BJ (cell line): Measurements from ENCODE around the gene APOO. TPM values are rescaled to one million over a fixed set of nuclear protein-coding genes. Genes with fewer than 3 reads are reported as not detected.
A peak's percentile ranks its signal among the peaks of the same experiment; 100 is the strongest.

Source experiments
- CTCF ChIA-PET: fragments of 350-600 bp; formaldehyde crosslinking; extraction: SDS; loops from one replicate; lab custom pipeline; 2021; ENCODE audit warnings: antibody characterized with exemption, inconsistent platforms; lab: Yijun Ruan, JAX
- POLR2A ChIA-PET: fragments of 300-600 bp; sonication (Branson Sonifier 250); formaldehyde crosslinking; extraction: SDS; loops from one replicate; lab custom pipeline; 2021; ENCODE audit warnings: antibody characterized with exemption; lab: Charles Lee
- DNase-seq: peaks from one replicate; pipeline ENCODE4 v3.0.0-alpha.2; 2011; ENCODE audit warnings: low read depth
- H3K27me3 ChIP-seq: 2 replicates; pipeline ENCODE4 v1.6.0; 2011; ENCODE audit warnings: low read length; ENCODE audit not compliant: control insufficient read depth, insufficient read depth
- H3K36me3 ChIP-seq: 2 replicates; pipeline ENCODE4 v1.5.1; 2011; ENCODE audit warnings: low read length; ENCODE audit not compliant: control insufficient read depth, insufficient read depth
- H3K4me3 ChIP-seq: 2 replicates; pipeline ENCODE4 v1.5.1; 2011; ENCODE audit warnings: low read depth, mild to moderate bottlenecking, control low read depth, low read length
- polyA plus RNA-seq: library from polyadenylated mRNA; depleted of rRNA; stranded (reverse); fragments of >200 nt; gene quantifications from 2 replicates; pipeline ENCODE4 v1.2.3, GENCODE V29; 2011
- TF ChIP-seq, protein P1 (sequence below): IDR thresholded peaks from 2 replicates; pipeline ENCODE4 v1.5.1; 2011; ENCODE audit warnings: low read depth, mild to moderate bottlenecking, control low read depth, inconsistent platforms, low read length, moderate library complexity; ENCODE audit not compliant: insufficient read depth

APOO gene
- polyA plus RNA-seq, 1 experiment: 6.6 TPM

DNA sequence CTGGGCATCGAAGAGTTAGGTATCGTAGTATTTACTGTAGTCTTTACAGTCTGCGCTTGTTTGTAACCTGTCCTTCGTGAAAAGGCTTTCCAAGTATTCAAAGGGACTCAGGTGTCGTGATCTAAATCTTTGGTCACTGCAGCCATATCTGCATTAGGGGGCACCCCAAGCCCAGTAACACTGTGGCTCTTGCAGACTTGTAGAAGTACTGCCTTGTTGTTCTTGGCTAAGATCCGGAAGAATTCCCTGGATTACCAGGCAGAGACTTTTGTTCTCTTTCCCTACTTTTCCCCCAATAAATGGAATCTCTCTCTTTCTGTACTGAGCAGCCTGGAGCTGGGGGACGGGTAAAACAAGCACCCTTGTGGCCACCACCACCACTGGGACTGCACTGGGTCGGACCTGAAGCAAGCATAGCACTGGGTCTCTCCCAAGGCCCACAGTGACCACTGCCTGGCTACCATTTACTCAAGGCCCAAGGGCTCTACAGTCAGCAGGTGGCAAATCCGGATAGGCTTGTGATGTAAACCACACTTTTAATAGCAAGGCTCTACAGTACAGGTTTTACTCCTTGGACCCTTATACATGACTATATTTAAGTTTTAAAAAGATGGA, 12.1 kb upstream of the APOO start:
- H3K27me3 ChIP-seq: no peaks in the 10 kb centered on the region
- TF ChIP-seq, protein P1, sequence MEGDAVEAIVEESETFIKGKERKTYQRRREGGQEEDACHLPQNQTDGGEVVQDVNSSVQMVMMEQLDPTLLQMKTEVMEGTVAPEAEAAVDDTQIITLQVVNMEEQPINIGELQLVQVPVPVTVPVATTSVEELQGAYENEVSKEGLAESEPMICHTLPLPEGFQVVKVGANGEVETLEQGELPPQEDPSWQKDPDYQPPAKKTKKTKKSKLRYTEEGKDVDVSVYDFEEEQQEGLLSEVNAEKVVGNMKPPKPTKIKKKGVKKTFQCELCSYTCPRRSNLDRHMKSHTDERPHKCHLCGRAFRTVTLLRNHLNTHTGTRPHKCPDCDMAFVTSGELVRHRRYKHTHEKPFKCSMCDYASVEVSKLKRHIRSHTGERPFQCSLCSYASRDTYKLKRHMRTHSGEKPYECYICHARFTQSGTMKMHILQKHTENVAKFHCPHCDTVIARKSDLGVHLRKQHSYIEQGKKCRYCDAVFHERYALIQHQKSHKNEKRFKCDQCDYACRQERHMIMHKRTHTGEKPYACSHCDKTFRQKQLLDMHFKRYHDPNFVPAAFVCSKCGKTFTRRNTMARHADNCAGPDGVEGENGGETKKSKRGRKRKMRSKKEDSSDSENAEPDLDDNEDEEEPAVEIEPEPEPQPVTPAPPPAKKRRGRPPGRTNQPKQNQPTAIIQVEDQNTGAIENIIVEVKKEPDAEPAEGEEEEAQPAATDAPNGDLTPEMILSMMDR: no peak
- DNase-seq: no peak
- no peaks in the 10 kb centered on the region for H3K36me3 ChIP-seq
- H3K4me3 ChIP-seq: no peak overlapping the region
- ChIA-PET POLR2A (no interaction called here), CTCF (no interaction called here)

DNA sequence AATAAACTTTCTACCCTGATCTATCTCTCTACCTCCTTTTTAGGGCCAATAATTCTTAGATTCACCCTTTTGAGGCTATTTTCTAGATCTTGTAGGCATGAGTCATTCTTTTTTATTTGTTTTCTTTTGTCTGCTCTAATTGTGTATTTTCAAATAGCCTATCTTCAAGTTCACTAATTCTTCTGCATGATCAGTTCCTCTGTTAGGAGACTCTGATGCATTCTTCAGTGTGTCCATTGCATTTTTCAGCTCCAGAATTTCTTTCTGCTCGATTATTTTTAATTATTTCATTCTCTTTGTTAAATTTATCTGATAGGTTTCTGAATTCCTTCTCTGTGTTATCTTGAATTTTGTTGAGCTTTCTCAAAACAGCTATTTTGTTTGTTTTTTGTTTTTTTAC, 11.4 kb upstream of the APOO start:
- CTCF ChIA-PET: no interaction called here
- H3K4me3 ChIP-seq: no peak overlapping the region
- POLR2A ChIA-PET: no interaction called here
- H3K27me3 ChIP-seq: no peaks in the 10 kb centered on the region
- no peaks in the 10 kb centered on the region for H3K36me3 ChIP-seq
- TF ChIP-seq, protein P1: no peak
- DNase-seq: no peak

DNA sequence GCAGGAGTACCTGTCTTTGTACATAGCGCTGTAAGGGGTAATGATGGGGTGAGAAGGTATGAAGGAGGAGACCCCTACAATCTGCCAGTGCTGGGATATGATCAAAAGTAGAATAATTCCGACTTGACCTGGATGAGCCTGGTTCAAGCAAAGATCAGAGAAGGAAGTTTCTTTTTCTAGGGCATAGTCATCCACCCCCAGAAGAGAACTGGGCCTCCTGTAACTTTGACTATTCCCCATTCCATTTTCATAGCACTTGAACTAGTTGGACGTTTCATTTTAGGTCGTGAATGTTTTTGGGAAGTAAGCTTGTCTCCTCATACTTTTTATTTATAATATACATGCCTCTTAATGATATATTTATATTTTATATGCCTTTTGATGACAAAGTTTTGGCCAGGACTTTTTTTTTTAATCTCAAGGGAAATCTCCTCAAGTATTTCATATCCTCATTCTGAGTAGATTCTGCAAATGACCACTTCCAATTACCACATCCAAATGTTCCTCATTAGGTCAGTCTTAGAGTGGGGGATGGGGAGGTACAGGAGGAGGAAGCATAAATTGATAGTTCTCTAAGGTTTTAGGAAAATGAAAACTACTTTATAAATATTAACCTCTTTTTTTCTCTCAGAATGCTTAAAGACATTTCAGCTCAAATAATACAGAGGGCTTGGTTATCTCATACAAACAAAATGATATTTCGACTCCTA, 3.5 kb upstream of the APOO start:
- CTCF ChIA-PET: interaction anchor here (0.5 kb wide), 1 partner anchor 682 kb away, joined by 3 read pairs; no protein-coding TSS in a partner anchor
- DNase-seq: no peak
- POLR2A ChIA-PET: no interaction called here

DNA sequence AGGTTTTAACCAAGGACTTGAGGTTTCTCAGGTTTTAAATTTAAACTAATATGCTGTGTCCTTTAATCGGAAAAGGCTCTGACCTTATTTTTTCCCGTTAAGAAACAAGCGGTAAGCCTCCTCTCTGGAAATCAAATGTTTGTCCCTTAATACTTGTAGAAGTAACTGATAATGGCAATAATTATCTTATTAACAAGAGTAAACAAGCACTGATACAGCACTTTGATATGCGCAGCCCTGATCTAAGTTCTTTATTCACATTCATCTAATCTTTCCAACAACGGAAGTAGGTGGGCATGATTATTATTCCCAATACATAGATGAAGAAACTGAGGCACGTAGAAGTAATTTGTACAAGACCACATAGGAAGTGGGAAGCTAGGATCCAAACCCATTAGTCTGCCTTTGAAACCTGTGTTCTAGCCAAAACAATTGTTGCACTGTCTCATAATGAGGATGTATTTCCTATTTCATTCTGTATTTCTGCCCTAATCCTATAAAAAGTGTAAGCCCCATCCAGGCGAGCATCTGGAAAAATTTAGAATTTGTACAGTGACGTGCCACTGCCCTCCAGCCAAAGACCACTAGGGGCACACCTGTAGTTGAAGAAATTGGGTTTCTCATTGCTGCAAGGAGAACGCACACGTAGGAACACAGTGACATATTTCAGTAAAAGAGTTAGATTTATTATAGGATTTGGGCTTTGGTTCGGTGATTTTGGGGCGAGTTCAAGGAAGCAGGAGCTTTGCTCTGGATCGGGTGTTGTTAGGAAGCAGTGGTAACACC, 674 bp upstream of the APOO start:
- TF ChIP-seq, protein P1: peak; percentile 43
- Histone ChIP-seq H3K27me3 (no peaks in the 10 kb centered on the region), H3K36me3 (no peaks in the 10 kb centered on the region), H3K4me3 (peak overlapping the region; percentile 7)
- no peak for DNase-seq
- ChIA-PET POLR2A (no interaction called here), CTCF (interaction anchor here (0.7 to 2.0 kb wide), 2 partner anchors 146 to 639 kb away, joined by 3 to 6 read pairs; partner anchors contain the start of gene EIF2S3)

More for the DNA sequence above, 3.5 kb upstream of the APOO start:
- Histone ChIP-seq H3K36me3 (no peaks in the 10 kb centered on the region), H3K27me3 (no peaks in the 10 kb centered on the region), H3K4me3 (no peak overlapping the region)
- TF ChIP-seq, protein P1: no peak

DNA sequence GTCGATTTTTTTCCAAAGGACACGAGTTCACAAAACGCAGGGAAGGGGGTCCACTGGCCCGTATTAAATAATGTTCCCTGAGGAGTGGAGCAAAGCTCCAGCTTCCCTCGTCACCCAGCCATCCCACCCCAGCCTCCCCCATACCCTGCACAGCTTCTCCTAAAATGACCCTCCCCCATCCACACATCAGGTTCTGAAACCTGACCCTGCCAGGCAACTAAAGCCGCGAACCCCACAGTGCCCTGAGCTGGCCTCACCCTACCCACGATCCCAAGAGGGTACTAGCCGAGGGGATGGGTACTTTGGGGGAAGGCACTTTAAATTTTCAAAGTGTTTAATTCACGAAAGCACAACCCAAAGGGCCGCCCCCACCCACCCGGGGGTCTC, 634 bp downstream of the APOO start:
- ChIA-PET POLR2A (interaction anchor here (0.6 kb wide), 1 partner anchor 243 kb away, joined by 4 read pairs; the partner anchor contains the start of gene ZFX), CTCF (interaction anchor here (0.6 to 1.0 kb wide), 2 partner anchors 124 to 218 kb away, joined by 3 read pairs; partner anchors contain the start of gene SAT1)
- no peaks in the 10 kb centered on the region for H3K27me3 ChIP-seq
- TF ChIP-seq, protein P1: no peak
- no peak for DNase-seq
- no peaks in the 10 kb centered on the region for H3K36me3 ChIP-seq
- peak overlapping the region; percentile 59 for H3K4me3 ChIP-seq
